Fibroblast of skin of left quadriceps (primary cell): ENCODE results near the gene MORN4.
"Not testable (repeated sequence)": the region's sequence is repeated elsewhere in the genome, so short reads cannot be mapped to it uniquely, and the experiment has no call there.

Experiments used
- DNase-seq, 2 experiments: peaks; one replicate each; pipeline ENCODE4 v3.0.0-alpha.2; 2013; ENCODE audit warnings: low read depth in 2 of 2

The MORN4 gene

GRCh38 chr10:97640868-97641811, 7.8 kb upstream of the MORN4 start:
- no peak for DNase-seq

DNA sequence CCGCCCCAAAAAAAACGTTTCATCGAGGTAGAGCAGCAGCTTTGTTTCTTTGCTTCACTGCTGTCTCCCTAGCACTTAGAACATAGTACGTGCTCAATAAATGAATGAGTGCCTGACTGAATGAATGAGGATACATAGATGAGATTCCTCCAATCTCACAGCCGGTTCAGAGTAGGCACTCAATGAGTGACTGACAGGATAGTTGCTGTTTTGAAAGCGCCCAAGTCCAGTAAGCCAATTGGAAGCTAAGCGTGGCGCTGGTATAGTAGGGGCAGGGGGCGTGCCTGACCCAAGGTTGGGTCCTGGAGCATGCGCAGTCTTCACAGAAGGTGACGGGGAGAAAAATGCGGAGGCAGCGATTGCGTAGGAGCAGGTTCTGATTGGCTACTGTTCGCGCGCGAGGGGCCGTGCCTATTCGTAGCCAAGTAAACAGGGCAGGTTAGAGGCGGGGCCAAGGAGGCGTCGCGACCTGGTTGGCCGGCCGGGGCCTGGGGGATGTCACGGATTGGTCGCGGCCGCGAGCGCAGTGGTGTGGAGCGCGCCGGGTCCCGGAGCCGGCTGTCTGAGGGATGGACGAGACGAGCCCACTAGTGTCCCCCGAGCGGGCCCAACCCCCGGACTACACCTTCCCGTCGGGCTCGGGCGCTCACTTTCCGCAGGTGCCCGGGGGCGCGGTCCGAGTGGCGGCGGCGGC, 7.0 kb upstream of the MORN4 start, which contains the start of gene PI4K2A:
Gene PI4K2A, plus strand, starts transcription at position 498 of the 694 bp plus-strand sequence. Its CDS starts 72 bp downstream, at position 570.
- peak; percentile 98 for DNase-seq

GRCh38 chr10:97639090-97639489, 5.8 kb upstream of the MORN4 start:
- not testable (repeated sequence) for DNase-seq

GRCh38 chr10:97635577-97635976, 2.3 kb upstream of the MORN4 start:
- DNase-seq = no peak

GRCh38 chr10:97633921-97634320, 621 bp upstream of the MORN4 start:
- DNase-seq = no peak

DNA sequence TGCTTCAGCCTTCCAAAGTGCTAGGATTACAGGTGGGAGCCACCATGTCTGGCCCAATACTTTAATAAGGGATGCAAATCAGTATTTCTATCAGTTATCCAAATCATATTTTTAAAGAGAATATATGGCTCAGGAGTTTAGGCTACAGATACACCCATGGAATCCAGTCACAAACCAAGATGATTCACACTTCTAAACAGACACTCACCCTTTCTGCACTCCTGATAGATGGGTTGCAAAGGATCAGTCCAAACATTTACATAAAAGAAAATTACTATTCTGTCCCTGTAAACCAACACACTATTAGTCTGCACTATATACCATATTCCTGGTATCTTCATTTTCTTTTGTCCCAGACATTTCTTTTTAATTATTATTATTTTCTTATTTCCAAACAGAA, 2.2 kb downstream of the MORN4 start:
- no peak for DNase-seq

GRCh38 chr10:97629289-97629688, 4.0 kb downstream of the MORN4 start:
- DNase-seq = no peak

GRCh38 chr10:97628228-97628627, 5.1 kb downstream of the MORN4 start:
- DNase-seq = no peak

DNA sequence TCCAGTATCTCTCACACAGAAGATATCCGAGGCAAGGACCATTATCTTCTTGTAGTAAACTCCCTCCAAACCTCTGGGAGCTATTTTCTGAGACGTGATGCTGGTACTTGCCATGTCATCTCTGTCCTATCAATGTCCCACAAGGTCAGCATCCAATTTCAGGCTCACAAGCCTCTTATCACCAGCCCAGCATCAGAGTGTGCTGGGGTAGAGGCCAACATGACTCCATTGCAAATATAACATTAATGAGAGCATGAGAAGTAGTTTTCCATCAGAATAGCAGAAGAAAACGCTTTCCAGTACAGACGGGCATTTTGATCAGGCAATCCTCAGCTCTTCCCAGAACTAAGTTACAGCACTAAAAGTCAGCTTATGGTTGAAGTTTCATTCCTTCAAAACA, 5.6 kb downstream of the MORN4 start:
- DNase-seq = no peak

DNA sequence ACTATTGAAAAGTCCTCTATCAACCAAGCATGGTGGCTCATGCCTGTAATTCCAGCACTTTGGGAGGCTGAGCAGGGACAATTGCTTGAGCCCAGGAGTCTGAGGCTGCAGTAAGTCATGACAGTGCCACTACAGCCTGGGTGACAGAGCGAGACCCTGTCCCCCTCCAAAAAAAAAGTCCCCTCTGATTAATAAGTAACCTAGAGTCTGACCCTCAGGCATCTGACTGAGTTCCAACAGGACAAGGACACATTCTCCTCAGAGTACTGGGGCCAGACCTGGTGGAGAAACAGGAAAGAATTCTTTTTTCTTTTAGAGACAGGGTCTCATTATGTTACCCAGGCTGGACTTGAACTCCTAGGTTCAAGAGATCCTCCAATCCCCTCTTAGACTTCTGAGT, 10.0 kb downstream of the MORN4 start:
- no peak for DNase-seq

GRCh38 chr10:97618733-97619132, 14.6 kb downstream of the MORN4 start:
- no peak for DNase-seq

DNA sequence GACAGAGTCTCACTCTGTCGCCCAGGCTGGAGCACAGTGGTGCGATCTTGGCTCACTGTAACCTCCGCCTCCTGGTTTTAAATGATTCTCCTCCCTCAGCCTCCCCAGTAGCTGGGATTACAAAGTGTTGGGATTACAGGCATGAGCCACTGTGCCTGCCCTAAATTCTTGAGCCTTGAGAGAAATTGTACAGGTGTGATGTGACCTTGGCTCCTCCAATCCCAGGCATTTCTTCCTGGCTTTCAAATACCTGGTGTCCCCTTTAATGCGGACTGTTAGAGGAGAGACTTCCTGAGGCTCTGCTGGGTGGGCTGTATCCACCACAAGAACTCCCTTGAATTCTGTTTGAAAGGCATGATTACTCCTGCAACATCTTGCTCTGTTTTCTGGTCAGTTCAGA, 15.0 kb downstream of the MORN4 start:
- no peak for DNase-seq

DNA sequence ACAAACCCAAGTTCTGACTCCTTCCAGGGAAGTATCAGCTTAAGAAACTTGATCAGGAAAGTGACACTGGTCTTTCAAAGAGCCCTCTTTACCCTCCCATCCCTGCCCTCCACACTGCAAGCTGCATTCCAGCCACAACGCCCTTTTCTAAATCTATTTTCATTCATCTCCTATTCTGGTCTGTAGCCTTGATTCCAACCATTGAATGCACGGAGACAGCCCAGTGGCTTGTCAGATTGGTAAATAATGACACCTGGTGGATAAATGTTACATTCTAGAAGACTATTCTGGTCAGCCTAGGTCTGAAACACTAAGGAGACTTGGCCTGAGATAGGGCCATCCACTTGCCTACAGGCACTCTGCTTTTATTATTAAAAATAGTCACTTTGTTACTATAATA, 20.9 kb downstream of the MORN4 start:
- peak; percentile 11 to 14 for DNase-seq

DNA sequence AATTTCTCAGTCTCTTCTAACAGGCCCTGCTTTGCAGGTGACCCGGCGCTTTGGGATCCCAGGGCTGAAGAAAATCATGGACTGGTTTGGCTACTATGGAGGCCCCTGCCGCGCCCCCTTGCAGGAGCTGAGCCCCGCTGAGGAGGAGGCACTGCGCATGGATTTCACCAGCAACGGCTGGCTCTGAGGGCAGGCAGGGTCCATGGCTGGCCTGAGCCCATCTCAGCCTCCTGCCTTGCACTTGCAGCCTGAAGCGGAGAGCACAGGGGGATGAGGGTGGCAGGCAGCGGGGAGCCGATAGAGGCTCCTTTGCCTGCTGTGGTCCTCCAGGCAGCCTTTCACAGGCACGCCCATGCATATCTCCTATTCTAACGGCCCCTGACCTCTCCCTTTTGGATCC, 21.8 kb downstream of the MORN4 start:
- no peak for DNase-seq

GRCh38 chr10:97608991-97609561, 24.2 kb downstream of the MORN4 start:
- no peak for DNase-seq

GRCh38 chr10:97607095-97607636, 26.1 kb downstream of the MORN4 start:
- DNase-seq = no peak

DNA sequence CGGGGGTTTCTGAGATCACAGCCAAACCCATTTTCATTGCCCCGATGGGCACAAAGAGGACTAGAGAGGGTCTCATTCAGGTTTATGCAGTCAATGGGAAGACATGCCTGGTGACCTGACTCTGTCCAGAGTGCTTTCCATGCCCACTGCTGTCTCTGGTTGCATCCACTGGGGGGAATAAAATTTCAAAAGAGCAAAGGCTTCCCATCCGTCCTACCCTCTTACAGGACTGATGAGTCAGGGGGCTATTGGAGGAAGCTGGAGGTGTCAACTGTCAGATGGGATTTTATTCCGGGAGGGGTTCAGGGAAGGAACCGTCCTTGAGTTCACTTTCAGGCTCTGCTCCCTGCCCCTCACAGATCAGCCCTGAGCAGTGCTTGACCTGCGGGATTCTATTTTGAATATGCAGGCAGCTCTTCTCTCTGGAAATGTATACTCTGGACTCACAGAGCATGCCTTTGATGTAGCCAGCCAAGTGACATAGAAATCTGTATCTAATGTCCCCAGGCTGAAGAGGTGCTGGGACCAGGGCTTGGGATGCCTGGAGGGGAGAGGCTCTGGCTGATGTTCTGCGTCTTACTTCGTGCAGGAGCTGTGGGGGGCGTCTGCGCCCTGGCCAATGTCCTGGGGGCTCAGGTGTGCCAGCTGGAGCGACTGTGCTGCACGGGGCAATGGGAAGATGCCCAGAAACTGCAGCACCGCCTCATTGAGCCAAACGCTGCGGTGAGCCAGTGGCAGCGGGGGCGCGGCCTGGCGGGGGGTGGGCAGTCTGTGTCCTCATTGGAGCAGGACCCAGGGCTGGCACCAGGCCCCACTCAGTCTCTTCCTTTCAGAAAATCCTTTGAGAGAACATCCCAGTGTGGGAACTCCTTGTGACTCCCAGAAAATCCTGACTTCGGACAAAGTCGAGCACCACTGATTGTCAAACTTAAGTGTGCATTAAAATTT, 31.8 kb downstream of the MORN4 start:
- no peak for DNase-seq

DNA sequence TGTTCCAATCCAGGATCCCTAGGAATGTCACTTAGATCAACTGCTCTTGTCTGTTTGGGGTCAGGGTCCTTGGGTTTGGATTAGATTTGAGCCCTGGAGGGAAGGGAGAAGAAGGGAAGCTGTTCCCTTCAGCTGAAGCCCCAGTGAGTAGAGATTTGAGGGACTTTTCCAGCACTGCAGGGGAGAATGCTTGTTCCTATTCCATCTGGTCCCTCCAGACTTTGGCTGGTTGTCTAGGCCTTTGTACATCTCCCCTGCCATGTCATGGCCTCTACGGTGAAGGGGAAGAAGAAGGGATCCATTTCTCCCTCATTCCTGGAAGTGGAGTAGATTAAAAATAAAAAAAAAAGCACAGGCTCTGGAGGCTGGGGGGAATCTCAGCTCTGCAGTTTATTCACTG, 32.7 kb downstream of the MORN4 start:
- no peak for DNase-seq

DNA sequence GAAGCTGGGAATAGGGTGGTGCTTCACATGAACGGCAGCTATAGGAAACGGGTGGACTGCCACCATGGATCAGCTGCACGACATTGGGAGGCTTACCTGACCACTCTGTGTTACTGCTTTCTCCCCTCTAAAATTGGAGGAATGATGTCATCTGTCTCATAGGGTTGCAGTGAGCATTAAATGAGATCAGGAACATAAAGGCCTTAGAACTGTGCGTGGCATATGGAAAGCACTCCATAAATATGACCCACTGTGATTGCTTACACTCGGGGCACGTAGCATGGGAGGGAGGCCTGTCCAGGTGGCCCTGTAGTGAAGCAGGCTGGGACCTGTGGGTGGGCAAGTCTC, 34.1 kb downstream of the MORN4 start:
- no peak for DNase-seq

GRCh38 chr10:97598407-97599271, 34.7 kb downstream of the MORN4 start:
- DNase-seq = no peak
